Mesodermal cell (in vitro differentiated cells): Measurements from ENCODE around the gene TMEM14A.

ENCODE experiments used
- H3K27ac ChIP-seq: 2 replicates; pipeline ENCODE4 v1.7.0; 2013; ENCODE audit warnings: mild to moderate bottlenecking, low read depth, low read length, moderate library complexity; ENCODE audit not compliant: severe bottlenecking
- H3K36me3 ChIP-seq: 2 replicates; pipeline ENCODE4 v1.7.1; 2013; ENCODE audit warnings: mild to moderate bottlenecking, low read length, moderate library complexity; ENCODE audit not compliant: control insufficient read depth, insufficient read depth
- H3K4me1 ChIP-seq: one replicate; pipeline ENCODE4 v1.7.1; 2013; ENCODE audit warnings: mild to moderate bottlenecking, low read length; ENCODE audit not compliant: insufficient read depth, control insufficient read depth, poor library complexity, severe bottlenecking
- H3K4me3 ChIP-seq: 2 replicates; pipeline ENCODE4 v1.7.0; 2013; ENCODE audit warnings: low read length, control low read depth, mild to moderate bottlenecking; ENCODE audit not compliant: insufficient read depth, poor library complexity, severe bottlenecking; ENCODE audit errors: extremely low read depth
- H3K9me3 ChIP-seq: 2 replicates; pipeline ENCODE4 v1.7.1; 2013; ENCODE audit warnings: mild to moderate bottlenecking, low read length, moderate library complexity; ENCODE audit not compliant: control insufficient read depth
- WGBS, 2 experiments: methylation state at CpG; one replicate each; pipeline ENCODE4 v1.1.5; 2013; ENCODE audit warnings: missing lambda C conversion rate in 2 of 2; ENCODE audit not compliant: insufficient coverage in 2 of 2; 5-methylcytosine and 5-hydroxymethylcytosine counted together

The TMEM14A gene

DNA sequence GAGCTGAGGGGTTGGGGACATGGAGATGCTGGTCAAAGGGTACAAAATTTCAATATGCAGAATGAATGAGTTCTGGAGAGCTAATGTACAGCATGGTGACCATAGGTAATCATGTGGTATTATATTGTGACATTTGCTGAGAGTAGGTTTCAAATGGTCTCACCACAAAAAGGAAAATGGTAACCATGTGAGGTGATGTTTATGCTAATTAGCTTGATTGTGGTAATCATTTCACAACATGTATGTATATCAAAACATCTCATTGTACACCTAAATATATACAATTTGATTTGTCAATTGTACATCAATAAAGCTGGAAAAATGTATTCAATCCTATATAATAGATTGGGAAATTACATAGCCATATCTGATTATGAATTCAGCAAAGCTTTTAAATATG lies 29.5 kb upstream of the TMEM14A start:
- Histone ChIP-seq H3K9me3 (no peaks in the 10 kb centered on the region), H3K36me3 (no peaks in the 10 kb centered on the region), H3K27ac (no peak overlapping the region), H3K4me3 (no peak overlapping the region), H3K4me1 (peaks cover 15% of the 10 kb centered on the region)

DNA sequence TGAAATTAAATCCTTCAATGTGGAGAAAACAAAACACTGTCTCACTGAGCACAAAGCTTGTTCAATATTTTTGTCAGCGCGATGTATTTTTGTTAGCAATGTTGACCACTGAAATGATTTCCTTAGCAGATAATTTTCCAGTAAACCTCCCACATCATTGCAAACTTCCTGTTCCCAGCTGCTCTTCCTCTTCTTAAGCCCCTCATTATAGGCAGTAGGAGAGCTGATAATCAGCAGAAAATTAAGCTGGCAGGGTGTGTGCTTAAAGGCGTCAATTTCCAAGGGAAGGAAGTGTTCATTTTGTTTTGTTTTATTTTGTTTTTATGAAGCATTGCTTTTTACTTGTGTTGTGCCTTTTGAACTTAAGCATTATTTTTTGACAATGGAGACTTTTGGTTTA lies 29.1 kb upstream of the TMEM14A start:
- Histone ChIP-seq H3K4me3 (no peak overlapping the region), H3K9me3 (no peaks in the 10 kb centered on the region), H3K36me3 (no peaks in the 10 kb centered on the region), H3K4me1 (peaks cover 15% of the 10 kb centered on the region), H3K27ac (no peak overlapping the region)
- WGBS, 2 experiments, result 85 to 100% methylated on average over 2 to 3 of the region's 3 CpGs

DNA sequence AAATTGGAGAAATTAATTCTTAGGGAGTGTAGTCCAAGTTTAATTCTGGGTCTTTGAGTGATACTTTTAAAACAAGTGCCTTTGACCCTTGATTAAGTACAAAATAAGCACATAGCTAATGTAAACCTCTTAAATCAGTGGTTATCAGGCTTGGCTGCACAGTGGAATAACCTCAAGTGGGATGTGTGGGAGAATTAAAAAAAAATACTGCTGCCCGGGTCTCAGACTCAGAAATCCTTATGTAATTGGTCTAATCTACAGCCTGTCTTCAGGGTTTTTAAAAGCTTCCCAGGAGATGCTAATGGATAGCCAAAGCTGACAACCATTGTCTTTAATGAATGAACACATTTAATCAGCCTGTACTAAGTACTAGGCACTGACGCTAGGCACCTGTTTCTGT lies 28.5 kb upstream of the TMEM14A start:
- 100% methylated on average over 1 of the region's 2 CpGs; no CpG with 5 or more reads in 1 of the 2 experiments for WGBS, 2 experiments
- Histone ChIP-seq H3K36me3 (no peaks in the 10 kb centered on the region), H3K4me3 (no peak overlapping the region)

DNA sequence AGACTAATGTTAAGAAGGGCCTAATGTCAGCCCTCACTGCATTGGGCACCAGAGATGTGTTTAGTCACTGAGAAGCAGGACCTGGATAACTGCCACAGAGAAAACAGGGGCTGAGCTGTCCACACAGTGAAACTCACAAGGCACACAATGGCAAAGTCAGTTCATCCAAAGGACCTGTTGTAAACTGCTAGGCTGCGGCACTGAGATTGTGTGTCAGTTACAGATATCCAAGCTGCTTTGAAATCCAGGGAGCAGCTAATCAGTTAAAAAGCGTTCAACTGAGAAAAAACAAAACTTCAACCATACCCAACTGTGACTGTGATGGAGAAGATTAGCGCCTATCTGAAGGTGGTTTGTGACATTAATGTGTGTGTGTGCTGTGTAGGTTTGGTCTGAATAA lies 27.8 kb upstream of the TMEM14A start:
- 100% methylated on average over 1 of the region's 3 CpGs; no CpG with 5 or more reads in 1 of the 2 experiments for WGBS, 2 experiments
- H3K4me3 ChIP-seq, result no peak overlapping the region

More for the DNA sequence above, 28.5 kb upstream of the TMEM14A start:
- H3K27ac ChIP-seq, result no peak overlapping the region
- peaks cover 15% of the 10 kb centered on the region for H3K4me1 ChIP-seq
- H3K9me3 ChIP-seq, result no peaks in the 10 kb centered on the region

DNA sequence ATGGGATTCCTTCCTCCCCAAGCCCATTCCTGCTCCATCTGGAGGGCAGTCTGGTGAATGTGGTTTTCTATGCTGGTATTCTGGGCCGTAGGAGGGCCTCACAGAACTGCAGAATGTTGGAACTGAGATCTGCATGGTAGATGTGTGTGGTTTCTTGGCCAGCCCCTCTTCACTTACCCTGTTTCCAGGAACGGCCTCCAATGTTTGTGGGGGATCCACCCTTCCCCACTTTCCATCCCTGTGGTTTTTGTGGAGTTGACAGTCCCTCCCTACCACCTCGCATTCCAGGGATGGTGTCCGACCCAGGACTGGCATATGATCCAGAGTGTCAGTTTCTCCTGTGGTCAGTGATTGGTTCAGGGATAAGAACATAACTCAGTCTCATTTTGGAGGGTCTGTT lies 26.7 kb upstream of the TMEM14A start:
- H3K9me3 ChIP-seq, result no peaks in the 10 kb centered on the region
- WGBS, 2 experiments, result 90% methylated on average over 2 of the region's 4 CpGs; no CpG with 5 or more reads in 1 of the 2 experiments

More for the DNA sequence above, 27.8 kb upstream of the TMEM14A start:
- no peak overlapping the region for H3K27ac ChIP-seq
- H3K4me1 ChIP-seq, result peaks cover 15% of the 10 kb centered on the region
- H3K9me3 ChIP-seq, result no peaks in the 10 kb centered on the region
- H3K36me3 ChIP-seq, result no peaks in the 10 kb centered on the region

DNA sequence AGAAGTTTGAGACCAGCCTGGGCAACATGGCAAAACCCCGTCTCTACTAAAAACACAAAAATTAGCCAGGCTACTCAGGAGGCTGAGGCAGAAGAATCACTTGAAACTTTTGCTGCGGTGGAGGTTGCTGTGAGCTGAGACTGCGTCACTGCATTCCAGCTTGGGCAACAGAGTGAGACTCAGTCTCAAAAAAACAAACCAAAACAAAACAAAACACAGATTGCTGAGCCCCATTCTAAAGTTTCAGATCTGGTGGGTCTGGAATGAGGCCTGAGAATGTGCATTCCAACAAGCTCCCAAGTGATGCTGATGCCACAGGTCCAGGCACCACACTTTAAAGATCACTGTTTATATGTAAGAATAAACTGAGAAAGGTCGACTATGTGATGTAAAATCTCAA lies 24.9 kb upstream of the TMEM14A start:
- H3K27ac ChIP-seq, result no peak overlapping the region
- H3K36me3 ChIP-seq, result no peaks in the 10 kb centered on the region
- H3K4me1 ChIP-seq, result peaks cover 15% of the 10 kb centered on the region
- 100% methylated on average over 1 to 2 of the region's 4 CpGs for WGBS, 2 experiments
- no peak overlapping the region for H3K4me3 ChIP-seq
- H3K9me3 ChIP-seq, result no peaks in the 10 kb centered on the region

More for the DNA sequence above, 26.7 kb upstream of the TMEM14A start:
- Histone ChIP-seq H3K4me3 (no peak overlapping the region), H3K27ac (no peak overlapping the region), H3K36me3 (no peaks in the 10 kb centered on the region), H3K4me1 (peaks cover 15% of the 10 kb centered on the region)

DNA sequence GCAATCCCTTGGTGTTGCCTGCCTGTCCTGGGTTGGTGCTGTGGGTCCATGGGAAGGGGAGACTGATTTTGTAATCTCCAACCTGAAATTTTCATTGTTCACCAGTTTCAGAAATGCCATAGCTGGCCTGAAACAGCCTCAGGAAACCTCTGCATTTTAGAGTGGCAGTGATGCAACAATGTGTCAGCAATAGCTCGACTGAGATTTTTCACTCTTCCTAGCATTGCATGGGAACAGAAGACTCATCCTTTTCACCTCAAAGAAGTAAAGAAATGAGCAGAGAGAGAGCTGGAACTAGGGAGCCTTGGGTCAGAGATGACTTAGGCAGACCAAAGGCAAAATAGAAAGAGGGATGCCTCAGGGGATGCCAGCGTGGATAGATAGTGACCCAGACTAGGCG lies 23.7 kb upstream of the TMEM14A start:
- no peaks in the 10 kb centered on the region for H3K36me3 ChIP-seq
- H3K4me3 ChIP-seq, result no peak overlapping the region
- H3K27ac ChIP-seq, result no peak overlapping the region
- no peaks in the 10 kb centered on the region for H3K9me3 ChIP-seq
- WGBS, 2 experiments, result 92 to 100% methylated on average over 1 to 2 of the region's 3 CpGs
- peaks cover 8% of the 10 kb centered on the region for H3K4me1 ChIP-seq

DNA sequence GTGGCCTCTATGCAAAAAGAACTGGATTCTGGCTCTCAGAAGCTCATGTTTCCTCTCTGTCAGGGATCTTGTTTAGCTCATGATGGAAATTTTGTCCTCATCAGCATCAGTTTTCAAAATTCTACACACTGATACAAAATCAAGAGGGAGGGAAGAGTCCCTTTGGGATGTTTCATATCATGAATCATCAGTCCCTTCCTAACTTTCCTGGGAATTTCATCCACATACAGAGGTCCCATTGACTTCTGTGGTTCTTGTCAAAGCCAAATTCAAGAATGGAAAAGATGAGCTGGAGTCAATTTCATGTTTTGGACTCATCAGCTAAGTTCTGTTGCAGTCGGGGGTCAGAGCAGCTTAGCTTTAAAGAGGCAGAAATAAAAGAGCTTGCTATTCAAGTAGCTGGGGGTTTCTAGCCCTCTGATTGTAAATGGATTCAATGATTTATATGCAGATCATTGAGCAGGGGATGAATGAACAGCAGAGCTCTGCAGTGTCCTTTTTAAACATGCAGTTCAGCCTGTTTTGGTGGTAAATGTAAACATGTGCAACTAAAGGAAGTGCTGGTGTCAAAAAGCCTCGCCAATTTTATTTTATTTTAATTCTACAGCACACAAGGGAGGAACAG lies 21.3 kb upstream of the TMEM14A start:
- H3K9me3 ChIP-seq, result no peaks in the 10 kb centered on the region
- WGBS, 2 experiments, result 90 to 91% methylated on average over 2 of the region's 2 CpGs

DNA sequence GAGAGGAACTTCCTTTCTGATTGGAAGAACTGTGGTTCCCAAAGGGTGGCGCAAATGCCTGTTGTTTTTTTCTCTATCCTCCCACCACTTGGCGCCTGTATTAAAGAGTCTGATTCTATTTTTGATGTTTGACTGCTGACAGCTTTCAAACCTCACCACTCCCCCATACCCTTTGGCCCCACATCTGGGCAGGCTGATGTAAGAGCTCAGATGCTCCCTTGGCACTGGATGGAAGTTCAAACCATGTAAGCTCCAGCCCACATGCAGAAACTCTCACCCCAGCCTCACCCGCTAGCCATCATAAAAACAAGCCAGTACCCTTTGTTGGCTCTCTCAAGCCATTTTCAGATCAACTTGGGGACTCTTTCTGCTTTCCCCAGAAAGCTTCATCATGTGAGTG lies 20.0 kb upstream of the TMEM14A start:
- Histone ChIP-seq H3K36me3 (no peaks in the 10 kb centered on the region), H3K9me3 (no peaks in the 10 kb centered on the region), H3K27ac (no peak overlapping the region), H3K4me3 (no peak overlapping the region), H3K4me1 (no peaks in the 10 kb centered on the region)
- WGBS, 2 experiments, result 90 to 100% methylated on average over 1 of the region's 3 CpGs

More for the DNA sequence above, 21.3 kb upstream of the TMEM14A start:
- H3K36me3 ChIP-seq, result no peaks in the 10 kb centered on the region
- no peaks in the 10 kb centered on the region for H3K4me1 ChIP-seq
- H3K27ac ChIP-seq, result no peak overlapping the region
- H3K4me3 ChIP-seq, result no peak overlapping the region

DNA sequence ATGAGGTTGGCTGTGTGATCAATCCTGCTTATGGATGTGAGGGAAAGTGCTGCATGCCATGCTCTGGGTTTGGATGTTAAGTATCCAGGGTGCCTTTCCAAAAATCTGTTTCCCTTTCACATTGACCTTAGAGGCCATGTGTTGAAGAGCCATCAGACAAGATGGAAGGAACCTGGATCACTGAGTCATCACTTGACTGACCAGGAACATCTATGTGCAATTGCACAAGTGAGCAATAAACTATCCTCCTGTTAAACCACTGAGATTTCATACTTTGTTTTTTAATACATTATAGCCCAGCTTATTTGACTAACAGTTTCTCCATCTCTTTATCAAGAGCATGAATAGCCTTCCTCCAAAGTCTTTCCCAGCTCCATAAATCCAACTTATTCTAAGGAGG lies 17.8 kb upstream of the TMEM14A start:
- Histone ChIP-seq H3K4me1 (no peaks in the 10 kb centered on the region), H3K27ac (no peak overlapping the region), H3K36me3 (no peaks in the 10 kb centered on the region), H3K4me3 (no peak overlapping the region), H3K9me3 (no peaks in the 10 kb centered on the region)

DNA sequence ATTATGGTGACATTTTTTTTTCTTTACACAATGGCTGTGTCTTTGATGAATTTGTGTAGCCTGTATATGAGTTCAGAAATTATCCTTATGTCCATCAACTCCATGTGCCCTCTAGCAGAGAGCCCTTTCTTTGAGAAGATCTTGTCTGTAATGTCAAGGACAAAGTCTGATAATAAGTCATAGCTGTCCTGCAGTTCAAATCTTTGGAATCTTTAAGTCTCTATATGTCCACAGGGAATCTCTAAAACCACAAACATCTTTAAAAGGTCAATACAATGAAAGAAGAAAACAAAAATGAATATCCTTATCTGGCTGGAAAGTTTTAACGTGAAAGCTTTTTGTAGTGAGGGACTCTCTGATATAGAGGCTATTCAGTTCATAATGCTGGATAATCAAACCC lies 16.9 kb upstream of the TMEM14A start:
- no peaks in the 10 kb centered on the region for H3K36me3 ChIP-seq
- H3K27ac ChIP-seq, result no peak overlapping the region
- no CpG with 5 or more reads among the region's 1 CpG for WGBS, 2 experiments
- H3K4me1 ChIP-seq, result no peaks in the 10 kb centered on the region
- H3K9me3 ChIP-seq, result no peaks in the 10 kb centered on the region
- no peak overlapping the region for H3K4me3 ChIP-seq
